GM21619 (cell line): ENCODE measurements around the gene SGCD.

ENCODE experiments used
- ATAC-seq: cut with Tn5 transposase; IDR thresholded peaks from one replicate; pipeline ENCODE4 v1.9.1; 2021; ENCODE audit not compliant: unreplicated experiment

The SGCD gene

GRCh38 chr5:156451505-156451904 is 124.5 kb downstream of the SGCD start:
- ATAC-seq = no peak

DNA sequence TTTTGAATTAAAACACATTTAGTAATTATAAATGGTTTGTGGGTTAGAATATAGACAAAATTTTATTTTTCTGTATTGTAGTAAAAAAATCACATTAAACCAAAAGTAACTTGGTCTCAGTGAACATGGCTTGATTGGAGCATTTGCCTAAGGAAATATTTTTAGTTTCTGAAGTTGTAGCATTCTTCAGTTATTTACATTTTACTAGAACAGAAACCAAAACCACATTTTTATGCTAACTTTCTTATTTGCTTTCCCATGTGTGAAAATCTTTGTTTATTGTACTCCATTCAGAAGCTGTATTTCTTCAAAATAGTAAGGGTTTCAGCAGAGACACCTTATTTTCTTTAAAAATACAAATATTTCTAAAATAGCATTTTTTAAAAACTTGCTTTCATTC is 129.9 kb downstream of the SGCD start:
- ATAC-seq = peak; percentile 65

- no peak for ATAC-seq
These were observed 132.9 kb downstream of the SGCD start for GRCh38 chr5:156459812-156460385.

DNA sequence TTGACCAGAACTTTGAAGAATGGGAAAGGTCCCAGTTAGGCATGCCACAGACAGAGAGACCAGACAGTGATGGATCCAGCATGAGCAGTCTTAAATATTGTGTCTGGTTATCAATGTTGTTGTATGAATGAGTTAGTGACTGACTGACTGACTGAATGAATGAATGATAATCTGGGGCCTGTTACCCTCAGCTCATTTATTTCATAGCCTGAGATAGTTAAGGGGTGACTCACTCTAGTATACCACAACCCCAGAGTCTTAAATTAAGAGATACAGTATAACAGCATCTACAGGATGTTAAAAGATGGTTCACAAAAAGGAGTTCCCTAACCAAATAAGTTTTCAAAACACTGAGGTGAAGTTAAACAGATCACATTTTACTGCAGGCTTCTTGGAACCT is 133.5 kb downstream of the SGCD start:
- ATAC-seq = no peak

- no peak for ATAC-seq
These were observed 139.9 kb downstream of the SGCD start for GRCh38 chr5:156466871-156467270.

GRCh38 chr5:156469636-156470035 is 142.7 kb downstream of the SGCD start:
- no peak for ATAC-seq

DNA sequence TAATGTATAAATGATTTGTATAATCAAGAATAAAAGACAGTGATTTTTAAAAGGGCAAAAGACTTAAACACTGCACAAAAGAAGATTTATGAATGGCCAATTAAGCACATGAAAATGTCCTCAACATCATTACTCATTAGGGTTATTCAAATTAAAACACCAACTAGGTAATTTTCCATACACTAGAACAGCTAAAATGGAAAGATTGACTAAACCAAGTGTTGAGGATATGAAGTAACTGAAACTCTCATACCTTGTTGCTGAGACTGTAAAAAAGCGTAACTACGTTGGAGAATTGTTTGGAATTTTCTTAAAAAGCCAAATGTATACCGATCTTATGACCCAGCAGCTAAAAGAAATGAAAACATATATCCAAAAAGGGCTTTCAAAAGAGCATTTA is 144.9 kb downstream of the SGCD start:
- no peak for ATAC-seq

GRCh38 chr5:156473269-156473908 is 146.4 kb downstream of the SGCD start:
- no peak for ATAC-seq

GRCh38 chr5:156474251-156474650 is 147.3 kb downstream of the SGCD start:
- no peak for ATAC-seq

DNA sequence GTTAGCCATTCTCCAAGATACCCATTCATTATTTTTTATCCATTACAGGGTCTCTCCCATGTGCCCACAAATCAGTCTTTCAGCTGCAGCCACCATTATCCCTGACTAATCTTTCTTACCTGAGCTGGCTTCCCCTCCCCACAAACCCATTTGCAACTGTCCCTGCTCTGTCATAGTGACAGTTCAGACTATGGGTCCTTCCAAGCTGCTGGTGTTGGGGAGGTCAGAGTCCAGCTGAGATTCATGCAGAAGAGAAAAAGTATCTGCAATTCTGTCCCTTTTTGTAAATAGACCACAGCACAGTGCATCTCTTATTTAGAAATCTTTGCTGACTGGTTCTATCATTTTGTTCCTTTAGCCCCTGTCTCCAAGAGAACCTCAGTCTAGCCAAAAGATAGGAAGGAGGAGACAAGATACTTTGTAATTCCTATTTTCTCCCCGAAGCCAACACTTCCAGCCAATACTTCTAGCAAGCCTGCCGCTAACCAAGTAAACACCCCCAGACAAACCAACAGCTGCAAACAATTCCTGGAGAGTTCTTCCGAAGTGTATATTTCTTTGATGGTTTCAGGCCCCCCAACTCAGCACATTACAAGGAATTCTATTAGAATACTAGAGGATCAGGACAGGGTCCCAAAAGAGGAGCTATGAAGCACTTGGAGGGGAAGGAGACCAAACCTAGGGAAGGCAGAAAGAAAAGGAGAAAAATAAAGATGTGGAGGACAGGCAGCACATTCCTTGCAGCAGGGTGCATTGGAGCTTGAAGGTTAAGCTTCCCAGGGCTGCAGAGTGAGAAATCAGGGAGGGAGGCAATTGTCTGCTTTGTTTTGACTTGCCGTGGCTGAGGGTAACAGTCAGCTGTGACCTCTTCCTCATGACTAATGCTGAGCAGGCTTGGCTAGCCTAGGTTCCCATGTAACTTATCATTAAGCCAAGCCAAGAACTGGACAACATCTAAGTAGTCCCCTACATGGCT is 148.5 kb downstream of the SGCD start:
- no peak for ATAC-seq

- ATAC-seq = no peak
These were observed 149.2 kb downstream of the SGCD start for GRCh38 chr5:156476158-156476551.

GRCh38 chr5:156476678-156477077 is 149.7 kb downstream of the SGCD start:
- no peak for ATAC-seq

GRCh38 chr5:156477196-156477595 is 150.2 kb downstream of the SGCD start:
- ATAC-seq = no peak

- no peak for ATAC-seq
These were observed 152.9 kb downstream of the SGCD start for GRCh38 chr5:156479849-156480248.

DNA sequence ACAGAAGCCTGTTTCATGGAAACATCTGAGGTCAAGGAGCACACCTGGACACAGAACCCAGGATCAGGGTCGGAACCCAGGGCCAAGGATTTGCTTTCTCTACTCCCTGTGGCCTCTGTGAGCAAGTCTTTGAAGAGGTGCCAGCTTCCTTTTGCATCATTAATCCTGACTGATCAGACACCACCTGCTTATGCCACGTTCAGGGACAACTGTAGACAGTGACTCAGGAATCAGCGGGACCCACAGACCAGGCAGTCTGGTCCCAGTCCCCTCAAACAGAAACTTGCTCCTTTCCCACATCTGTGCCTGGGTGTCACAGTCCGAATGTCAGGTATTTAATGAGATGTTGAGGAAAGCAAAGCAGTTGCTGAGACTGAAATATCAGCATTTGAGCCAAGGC is 154.8 kb downstream of the SGCD start:
- no peak for ATAC-seq

DNA sequence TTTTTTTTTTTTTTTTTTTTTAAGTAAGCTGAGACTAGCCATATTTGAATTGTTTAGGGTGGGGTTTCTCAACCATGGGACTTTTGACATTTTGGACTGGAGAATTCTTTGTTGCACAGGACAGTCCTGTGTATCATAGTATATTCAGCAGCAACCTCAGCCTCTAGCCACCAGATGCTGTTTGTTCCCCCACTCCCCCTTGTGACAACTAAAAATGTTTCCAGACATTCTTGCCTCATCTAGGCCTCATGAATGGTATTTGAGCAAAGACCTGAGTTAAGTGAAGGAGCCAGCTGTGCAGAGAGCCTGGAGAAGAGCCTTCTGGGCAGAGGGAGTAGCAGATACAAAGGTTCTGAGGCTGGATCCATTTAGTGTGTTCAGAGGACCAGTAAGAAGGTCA is 155.9 kb downstream of the SGCD start:
- no peak for ATAC-seq

DNA sequence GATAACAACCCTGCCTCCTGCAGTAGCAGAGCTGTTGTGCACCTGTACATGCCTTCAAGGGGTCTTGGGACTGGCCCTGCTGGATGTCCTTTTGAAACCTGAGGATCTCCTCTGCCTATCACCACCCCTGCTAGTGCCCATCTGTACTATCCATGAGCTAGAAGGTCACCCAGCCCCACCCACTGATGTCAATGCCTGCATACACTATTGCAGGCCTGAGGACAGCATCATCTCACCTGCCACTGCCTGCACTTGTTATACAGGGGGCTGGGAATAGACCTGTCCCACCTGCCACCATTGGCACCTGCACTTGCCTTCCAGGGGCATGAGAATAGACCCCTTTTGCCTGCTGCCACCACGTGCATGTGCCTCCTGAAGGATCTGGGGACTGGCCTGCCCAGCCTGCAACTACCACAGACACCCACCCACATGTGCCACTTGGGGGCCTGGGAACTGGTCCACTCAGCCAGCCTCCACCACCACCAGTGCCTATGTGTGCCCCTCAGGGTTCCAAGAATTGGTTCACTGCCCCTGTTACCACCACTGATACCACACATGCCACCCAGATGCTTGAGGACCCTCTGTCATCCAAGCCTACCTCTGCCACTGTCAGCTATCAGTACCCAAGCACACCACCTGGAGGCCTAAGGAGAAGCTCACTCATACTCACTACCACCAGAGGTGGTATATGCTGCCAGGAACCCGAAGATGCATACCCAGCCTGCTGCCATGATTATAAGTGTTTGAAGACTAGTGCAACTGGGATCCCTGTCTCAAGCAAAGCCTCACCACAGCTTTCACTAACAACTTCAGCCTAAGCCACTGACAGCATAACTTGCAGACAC is 159.7 kb downstream of the SGCD start:
- ATAC-seq = no peak

- ATAC-seq = no peak
These were observed 164.8 kb downstream of the SGCD start for GRCh38 chr5:156491766-156492165.

GRCh38 chr5:156496291-156496690 is 169.3 kb downstream of the SGCD start:
- ATAC-seq = no peak

DNA sequence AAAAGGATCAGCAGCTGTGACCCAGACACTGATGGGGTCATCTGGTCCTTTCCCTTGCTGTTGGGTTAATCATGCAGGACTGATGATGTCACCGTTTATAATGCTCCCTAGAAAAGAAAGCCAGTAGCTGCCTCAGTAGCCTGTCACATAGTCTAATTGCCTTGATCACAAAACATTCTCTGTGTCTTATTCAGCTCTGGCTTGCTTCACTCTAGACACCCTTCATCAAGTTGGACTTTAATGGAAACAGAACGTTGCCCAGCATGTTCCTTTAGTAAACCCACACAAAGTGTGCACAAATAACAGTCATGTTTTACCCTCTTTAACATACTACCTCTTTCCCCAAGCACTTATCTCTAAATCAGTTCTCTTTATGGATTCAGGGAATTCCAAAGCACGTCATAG is 170.8 kb downstream of the SGCD start:
- ATAC-seq = no peak
